Suprapubic skin (tissue), 4 donors: ENCODE results near the gene CREB5. TPM values are rescaled to one million over a fixed set of nuclear protein-coding genes. Genes with fewer than 3 reads are reported as not detected.
A peak's percentile ranks its signal among the peaks of the same experiment; 100 is the strongest.

Experiments
- DNase-seq, 2 donors: peaks; one replicate each; pipeline ENCODE4 v3.0.0-alpha.2; 2019; ENCODE audit warnings: low spot score in 2 of 2
- H3K27ac ChIP-seq: fragments of 200-600 bp; sonication (generic); one replicate; pipeline ENCODE4 v1.5.1; 2019
- H3K27me3 ChIP-seq: fragments of 200-600 bp; sonication (generic); one replicate; pipeline ENCODE4 v1.5.1; 2019
- H3K36me3 ChIP-seq: fragments of 200-600 bp; sonication (generic); one replicate; pipeline ENCODE4 v1.5.1; 2019
- H3K4me1 ChIP-seq: fragments of 200-600 bp; sonication (generic); one replicate; pipeline ENCODE4 v1.5.1; 2019
- H3K4me3 ChIP-seq: fragments of 200-600 bp; sonication (generic); one replicate; pipeline ENCODE4 v1.5.1; 2019; ENCODE audit warnings: mild to moderate bottlenecking
- H3K9me3 ChIP-seq: fragments of 200-600 bp; sonication (generic); one replicate; pipeline ENCODE4 v1.5.1; 2019
- EP300 ChIP-seq: sonication (generic); formaldehyde crosslinking; IDR thresholded peaks from one replicate; pipeline ENCODE4 v1.6.1; 2017; ENCODE audit warnings: antibody characterized with exemption
- POLR2A ChIP-seq, 2 donors: fragments of 450-650 bp; IDR thresholded peaks; one replicate each; pipeline ENCODE4 v1.6.1; 2017; ENCODE audit warnings: antibody characterized with exemption in 2 of 2, mild to moderate bottlenecking in 2 of 2, moderate library complexity in 2 of 2
- POLR2AphosphoS5 ChIP-seq, 3 donors: sonication (generic); formaldehyde crosslinking; IDR thresholded peaks; one replicate each; pipeline ENCODE4 v1.6.1; 2017; ENCODE audit warnings: antibody characterized with exemption in 3 of 3
- WGBS: methylation state at CpG from one replicate; pipeline ENCODE4 v1.1.5; 2018; 5-methylcytosine and 5-hydroxymethylcytosine counted together
- total RNA-seq, 4 donors: library from RNA; depleted of rRNA; stranded (reverse); fragments of >200 nt; gene quantifications; one replicate each; pipeline ENCODE4 v1.1.0, GENCODE V29; 2016
- TF ChIP-seq, protein P1 (sequence below), 2 donors: fragments of 200-600 bp in 1 of 2; fragments of 450-650 bp in 1 of 2; sonication (generic) in 1 of 2; IDR thresholded peaks; one replicate each; pipeline ENCODE4 v1.5.1; 2016 to 2019; ENCODE audit warnings: antibody characterized with exemption in 2 of 2, mild to moderate bottlenecking in 1 of 2, moderate library complexity in 1 of 2

The CREB5 gene
- total RNA-seq, 4 donors from 2014 or later: 6.2 to 12.1 (median 10.0) TPM

DNA sequence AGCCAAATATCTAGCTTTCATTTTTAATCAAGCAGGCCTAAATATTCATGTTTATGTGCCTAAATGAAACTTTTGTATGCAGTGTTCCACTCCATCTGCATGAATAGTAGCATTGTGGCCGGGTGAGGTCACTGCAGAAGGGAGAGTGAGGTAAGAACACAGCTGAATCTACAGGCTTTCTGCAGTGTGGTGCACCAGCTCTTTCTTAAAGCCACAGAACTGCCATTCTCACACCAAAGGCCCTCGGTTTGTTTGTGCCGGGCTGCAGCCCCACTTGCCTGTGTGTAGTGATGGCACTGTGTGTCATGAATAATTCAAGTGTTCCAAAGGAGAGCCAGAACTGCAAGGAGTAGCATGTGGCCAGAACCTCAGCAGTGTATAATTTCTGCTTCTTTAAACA lies 341.7 kb downstream of the CREB5 start:
- 77% methylated on average over 3 of the region's 3 CpGs for WGBS
- H3K4me3 ChIP-seq: no peak overlapping the region
- no peaks in the 10 kb centered on the region for H3K27me3 ChIP-seq
- no peak overlapping the region for H3K27ac ChIP-seq
- H3K4me1 ChIP-seq: peaks cover under 1% of the 10 kb centered on the region
- H3K36me3 ChIP-seq: no peaks in the 10 kb centered on the region
- no peak for DNase-seq
- no peaks in the 10 kb centered on the region for H3K9me3 ChIP-seq
- TF ChIP-seq POLR2A (IDR thresholded peaks at IDR 0.05): no peak
- TF ChIP-seq, protein P1, sequence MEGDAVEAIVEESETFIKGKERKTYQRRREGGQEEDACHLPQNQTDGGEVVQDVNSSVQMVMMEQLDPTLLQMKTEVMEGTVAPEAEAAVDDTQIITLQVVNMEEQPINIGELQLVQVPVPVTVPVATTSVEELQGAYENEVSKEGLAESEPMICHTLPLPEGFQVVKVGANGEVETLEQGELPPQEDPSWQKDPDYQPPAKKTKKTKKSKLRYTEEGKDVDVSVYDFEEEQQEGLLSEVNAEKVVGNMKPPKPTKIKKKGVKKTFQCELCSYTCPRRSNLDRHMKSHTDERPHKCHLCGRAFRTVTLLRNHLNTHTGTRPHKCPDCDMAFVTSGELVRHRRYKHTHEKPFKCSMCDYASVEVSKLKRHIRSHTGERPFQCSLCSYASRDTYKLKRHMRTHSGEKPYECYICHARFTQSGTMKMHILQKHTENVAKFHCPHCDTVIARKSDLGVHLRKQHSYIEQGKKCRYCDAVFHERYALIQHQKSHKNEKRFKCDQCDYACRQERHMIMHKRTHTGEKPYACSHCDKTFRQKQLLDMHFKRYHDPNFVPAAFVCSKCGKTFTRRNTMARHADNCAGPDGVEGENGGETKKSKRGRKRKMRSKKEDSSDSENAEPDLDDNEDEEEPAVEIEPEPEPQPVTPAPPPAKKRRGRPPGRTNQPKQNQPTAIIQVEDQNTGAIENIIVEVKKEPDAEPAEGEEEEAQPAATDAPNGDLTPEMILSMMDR (IDR thresholded peaks at IDR 0.05): peak in 1 of 2 donors; percentile 6

DNA sequence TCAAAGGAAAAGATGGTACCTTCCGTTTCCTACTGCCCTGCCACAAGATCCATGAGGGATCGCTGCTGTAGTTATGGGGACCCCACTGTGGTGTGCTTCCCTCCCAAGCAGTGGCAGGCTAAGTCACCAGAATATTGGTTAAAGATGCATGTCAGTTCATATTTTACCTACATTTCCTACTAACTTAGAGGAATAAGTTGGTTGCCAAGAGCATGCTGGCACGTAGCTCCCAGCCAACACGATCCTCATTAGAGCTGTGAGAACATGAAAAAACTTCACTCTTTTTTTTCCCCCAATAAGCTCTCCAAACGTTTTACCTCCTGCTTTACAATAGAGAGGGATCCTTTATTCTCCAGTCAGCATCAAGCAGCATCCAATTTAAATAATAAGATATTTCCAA lies 342.1 kb downstream of the CREB5 start:
- Histone ChIP-seq H3K27ac (no peak overlapping the region), H3K9me3 (no peaks in the 10 kb centered on the region), H3K27me3 (no peaks in the 10 kb centered on the region), H3K4me3 (no peak overlapping the region), H3K4me1 (no peaks in the 10 kb centered on the region), H3K36me3 (no peaks in the 10 kb centered on the region)
- TF ChIP-seq, protein P1 (IDR thresholded peaks at IDR 0.05): no peak
- no peak for TF ChIP-seq POLR2AphosphoS5 (IDR thresholded peaks at IDR 0.05)
- TF ChIP-seq EP300: no peak
- no peak for TF ChIP-seq POLR2A (IDR thresholded peaks at IDR 0.05)
- 63% methylated on average over 5 of the region's 5 CpGs for WGBS
- no peak for DNase-seq

DNA sequence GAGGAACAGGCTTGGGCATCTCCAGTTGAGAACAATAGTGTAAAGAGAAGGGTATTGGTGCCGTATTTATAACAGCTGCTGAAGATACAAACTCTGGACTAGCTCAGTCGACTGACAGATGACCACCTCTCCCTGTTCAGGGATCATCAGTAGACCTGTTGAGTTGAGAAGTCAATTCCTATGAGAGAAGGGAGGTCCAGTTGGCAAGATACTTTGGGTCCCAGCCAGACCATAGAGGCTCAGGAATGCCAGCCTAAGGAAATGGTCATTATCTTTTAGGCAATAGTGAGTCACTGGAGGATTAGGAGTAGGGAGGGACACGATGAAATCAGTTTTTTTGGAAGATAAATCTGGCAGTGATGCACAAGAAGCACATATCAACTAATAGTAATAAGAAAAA lies 342.9 kb downstream of the CREB5 start:
- Histone ChIP-seq H3K4me1 (no peaks in the 10 kb centered on the region), H3K4me3 (no peak overlapping the region), H3K9me3 (no peaks in the 10 kb centered on the region), H3K27me3 (no peaks in the 10 kb centered on the region), H3K27ac (no peak overlapping the region), H3K36me3 (no peaks in the 10 kb centered on the region)
- DNase-seq: peak in 1 of 2 donors; percentile 74
- WGBS: 55% methylated on average over 3 of the region's 3 CpGs
- TF ChIP-seq POLR2AphosphoS5 (IDR thresholded peaks at IDR 0.05): peak in 1 of 3 donors; percentile 50
- TF ChIP-seq POLR2A (IDR thresholded peaks at IDR 0.05): no peak

DNA sequence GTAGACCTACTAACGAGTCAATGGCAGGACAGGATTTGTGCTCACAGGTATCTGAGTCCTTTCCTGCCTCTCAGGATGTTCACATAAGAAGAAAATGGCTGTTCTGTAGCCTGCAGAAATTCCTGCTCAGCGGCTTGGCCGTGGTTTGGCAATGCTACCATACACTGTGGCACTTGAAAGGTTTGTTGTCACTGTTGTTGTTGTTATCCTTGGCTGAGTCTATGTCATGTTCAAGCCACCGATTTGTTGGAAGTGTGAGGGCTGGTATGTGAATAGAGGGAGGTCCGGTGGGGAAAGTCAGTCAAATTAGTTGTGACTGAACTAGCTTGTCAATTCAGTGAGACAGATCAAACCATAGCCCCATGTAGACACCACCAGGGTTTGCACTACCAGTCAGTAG lies 345.9 kb downstream of the CREB5 start:
- no peak for DNase-seq
- no peaks in the 10 kb centered on the region for H3K36me3 ChIP-seq
- no peak overlapping the region for H3K27ac ChIP-seq
- no peaks in the 10 kb centered on the region for H3K9me3 ChIP-seq
- WGBS: 96% methylated on average over 5 of the region's 5 CpGs
- no peaks in the 10 kb centered on the region for H3K27me3 ChIP-seq
- no peaks in the 10 kb centered on the region for H3K4me1 ChIP-seq
- TF ChIP-seq POLR2A (IDR thresholded peaks at IDR 0.05) (no peak), EP300 (no peak), POLR2AphosphoS5 (IDR thresholded peaks at IDR 0.05) (no peak)
- TF ChIP-seq, protein P1 (IDR thresholded peaks at IDR 0.05): no peak
- H3K4me3 ChIP-seq: no peak overlapping the region

DNA sequence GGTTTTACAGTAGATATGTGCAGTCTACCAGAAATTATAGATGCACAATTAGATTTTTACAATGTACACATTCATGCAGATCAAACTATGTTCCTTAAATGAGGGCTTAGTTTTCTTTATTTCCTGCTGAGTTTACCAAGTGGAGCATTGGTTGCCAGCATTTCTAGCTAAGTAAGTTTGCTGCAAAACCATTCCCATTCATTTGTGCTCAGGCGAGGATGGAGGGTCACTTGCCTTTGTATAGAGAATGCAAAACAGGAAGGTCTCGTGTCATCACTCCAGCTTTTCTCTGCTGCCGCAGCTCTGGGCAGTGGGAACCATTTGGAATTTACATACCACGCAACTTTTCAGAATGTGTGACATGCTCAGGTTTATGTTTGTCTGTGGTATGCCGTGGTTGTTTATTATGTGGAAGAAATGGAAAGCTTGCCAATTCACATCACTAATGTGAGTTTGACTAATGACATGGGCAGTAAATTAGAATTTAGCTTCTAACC lies 347.2 kb downstream of the CREB5 start:
- DNase-seq: no peak

More for the DNA sequence above, 347.2 kb downstream of the CREB5 start:
- H3K4me1 ChIP-seq: no peaks in the 10 kb centered on the region
- no peaks in the 10 kb centered on the region for H3K36me3 ChIP-seq
- WGBS: 77% methylated on average over 5 of the region's 5 CpGs
- H3K27ac ChIP-seq: no peak overlapping the region
- TF ChIP-seq POLR2A (IDR thresholded peaks at IDR 0.05): no peak
- no peak for TF ChIP-seq EP300
- TF ChIP-seq POLR2AphosphoS5 (IDR thresholded peaks at IDR 0.05): no peak
- TF ChIP-seq, protein P1 (IDR thresholded peaks at IDR 0.05): no peak
- H3K9me3 ChIP-seq: no peaks in the 10 kb centered on the region
- H3K4me3 ChIP-seq: no peak overlapping the region
- no peaks in the 10 kb centered on the region for H3K27me3 ChIP-seq
